IMR-90 (cell line): Measurements from ENCODE around the gene CCSER2.

Experiments
- BHLHE40 ChIP-seq: fragments of 150-350 bp; IDR thresholded peaks from 2 replicates; pipeline ENCODE4 v1.6.1; 2016; ENCODE audit warnings: mild to moderate bottlenecking, low read depth, low read length
- CEBPB ChIP-seq: IDR thresholded peaks from 2 replicates; pipeline ENCODE4 v1.6.1; 2012; ENCODE audit warnings: low read depth, low read length, improper control_type of control experiment
- MAFK ChIP-seq: IDR thresholded peaks from 2 replicates; pipeline ENCODE4 v1.6.1; 2012; ENCODE audit warnings: low read depth, low read length, improper control_type of control experiment
- POLR2A ChIP-seq: IDR thresholded peaks from 2 replicates; pipeline ENCODE4 v1.6.1; 2012; ENCODE audit warnings: mild to moderate bottlenecking, low read depth, low read length
- RAD21 ChIP-seq: IDR thresholded peaks from 2 replicates; pipeline ENCODE4 v1.6.1; 2012; ENCODE audit warnings: low read length, improper control_type of control experiment
- SMC3 ChIP-seq: fragments of 150-350 bp; IDR thresholded peaks from 2 replicates; pipeline ENCODE4 v1.6.1; 2016; ENCODE audit warnings: low read depth, mild to moderate bottlenecking, antibody characterized with exemption, low read length, moderate library complexity
- TF ChIP-seq, protein P1 (sequence below): conservative IDR thresholded peaks from 2 replicates; pipeline ENCODE4 v1.5.1; 2012; ENCODE audit warnings: mild to moderate bottlenecking, low read depth, low read length, improper control_type of control experiment
- TF ChIP-seq, protein P2 (sequence below): fragments of 150-350 bp; IDR thresholded peaks from 2 replicates; pipeline ENCODE4 v1.6.1; 2017; ENCODE audit warnings: mild to moderate bottlenecking, antibody characterized with exemption, low read length, low read depth

DNA sequence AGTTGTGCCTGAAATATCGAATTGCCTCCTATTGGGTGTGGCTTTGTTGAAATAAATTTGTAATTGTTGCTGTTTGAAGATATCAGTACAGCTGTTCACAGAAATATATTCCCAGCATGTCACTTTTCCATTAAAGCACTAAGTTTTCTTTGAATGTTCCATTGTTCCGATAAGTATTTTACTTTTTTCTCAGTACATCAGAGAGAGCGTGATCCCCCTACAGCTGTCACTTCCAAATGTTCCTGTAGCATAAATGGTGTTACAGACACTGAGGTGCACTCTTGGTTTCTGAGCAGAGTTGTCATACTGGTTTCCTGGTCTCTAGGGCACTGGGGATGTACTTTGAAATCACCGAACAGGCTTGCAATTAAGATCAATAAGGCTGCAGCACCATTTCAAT lies 189.2 kb downstream of the CCSER2 start:
- no peak for TF ChIP-seq POLR2A
- TF ChIP-seq SMC3: no peak
- TF ChIP-seq, protein P1, sequence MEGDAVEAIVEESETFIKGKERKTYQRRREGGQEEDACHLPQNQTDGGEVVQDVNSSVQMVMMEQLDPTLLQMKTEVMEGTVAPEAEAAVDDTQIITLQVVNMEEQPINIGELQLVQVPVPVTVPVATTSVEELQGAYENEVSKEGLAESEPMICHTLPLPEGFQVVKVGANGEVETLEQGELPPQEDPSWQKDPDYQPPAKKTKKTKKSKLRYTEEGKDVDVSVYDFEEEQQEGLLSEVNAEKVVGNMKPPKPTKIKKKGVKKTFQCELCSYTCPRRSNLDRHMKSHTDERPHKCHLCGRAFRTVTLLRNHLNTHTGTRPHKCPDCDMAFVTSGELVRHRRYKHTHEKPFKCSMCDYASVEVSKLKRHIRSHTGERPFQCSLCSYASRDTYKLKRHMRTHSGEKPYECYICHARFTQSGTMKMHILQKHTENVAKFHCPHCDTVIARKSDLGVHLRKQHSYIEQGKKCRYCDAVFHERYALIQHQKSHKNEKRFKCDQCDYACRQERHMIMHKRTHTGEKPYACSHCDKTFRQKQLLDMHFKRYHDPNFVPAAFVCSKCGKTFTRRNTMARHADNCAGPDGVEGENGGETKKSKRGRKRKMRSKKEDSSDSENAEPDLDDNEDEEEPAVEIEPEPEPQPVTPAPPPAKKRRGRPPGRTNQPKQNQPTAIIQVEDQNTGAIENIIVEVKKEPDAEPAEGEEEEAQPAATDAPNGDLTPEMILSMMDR: no peak
- TF ChIP-seq BHLHE40: no peak
- no peak for TF ChIP-seq CEBPB
- no peak for TF ChIP-seq RAD21
- TF ChIP-seq, protein P2, sequence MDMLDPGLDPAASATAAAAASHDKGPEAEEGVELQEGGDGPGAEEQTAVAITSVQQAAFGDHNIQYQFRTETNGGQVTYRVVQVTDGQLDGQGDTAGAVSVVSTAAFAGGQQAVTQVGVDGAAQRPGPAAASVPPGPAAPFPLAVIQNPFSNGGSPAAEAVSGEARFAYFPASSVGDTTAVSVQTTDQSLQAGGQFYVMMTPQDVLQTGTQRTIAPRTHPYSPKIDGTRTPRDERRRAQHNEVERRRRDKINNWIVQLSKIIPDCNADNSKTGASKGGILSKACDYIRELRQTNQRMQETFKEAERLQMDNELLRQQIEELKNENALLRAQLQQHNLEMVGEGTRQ: no peak
- TF ChIP-seq MAFK: no peak
